Keratinocyte (primary cell): ENCODE data around the gene DRAP1. TPM values are rescaled to one million over a fixed set of nuclear protein-coding genes. Genes with fewer than 3 reads are reported as not detected.

Source experiments
- DNase-seq: peaks from one replicate; pipeline ENCODE4 v3.0.0-alpha.2; 2011; ENCODE audit warnings: low read depth, missing footprints, low spot score
- FAIRE-seq: peaks from 2 replicates; lab custom pipeline; 2011; peaks lifted over from hg19 to GRCh38; lab: Jason Lieb, UNC
- H2AFZ ChIP-seq: 2 replicates; pipeline ENCODE4 v1.6.0; 2012; ENCODE audit warnings: low read length, control low read depth, inconsistent platforms; ENCODE audit not compliant: control insufficient read depth
- H3K27ac ChIP-seq: 2 replicates; pipeline ENCODE4 v1.5.1; 2011; ENCODE audit warnings: low read length; ENCODE audit not compliant: control insufficient read depth, insufficient read depth
- H3K27me3 ChIP-seq: 3 replicates; pipeline ENCODE4 v1.6.0; 2011; ENCODE audit warnings: low read length; ENCODE audit not compliant: control insufficient read depth, insufficient read depth; ENCODE audit errors: extremely low read depth
- H3K36me3 ChIP-seq, 2 experiments: 2 replicates in 1 of 2; 3 replicates in 1 of 2; pipeline ENCODE4 v1.5.1; 2011; ENCODE audit warnings: low read length in 2 of 2, mild to moderate bottlenecking in 1 of 2; ENCODE audit not compliant: control insufficient read depth in 2 of 2, insufficient read depth in 2 of 2; ENCODE audit errors: extremely low read depth in 1 of 2
- H3K4me1 ChIP-seq: 3 replicates; pipeline ENCODE4 v1.5.1; 2011; ENCODE audit warnings: low read length; ENCODE audit not compliant: control insufficient read depth, insufficient read depth; ENCODE audit errors: extremely low read depth
- H3K4me2 ChIP-seq: 3 replicates; pipeline ENCODE4 v1.6.0; 2011; ENCODE audit warnings: low read depth, low read length; ENCODE audit not compliant: control insufficient read depth, insufficient read depth; ENCODE audit errors: extremely low read depth
- H3K4me3 ChIP-seq, 3 experiments: fragments of 200-600 bp in 1 of 3; sonication (generic) in 1 of 3; 2 replicates in 2 of 3; 3 replicates in 1 of 3; pipeline ENCODE4 v1.5.1; 2011 to 2016; ENCODE audit warnings: low read length in 3 of 3, mild to moderate bottlenecking in 3 of 3, control low read depth in 2 of 3, inconsistent platforms in 1 of 3, low read depth in 1 of 3, mixed read lengths in 1 of 3, mixed run types in 1 of 3, moderate library complexity in 1 of 3; ENCODE audit not compliant: control insufficient read depth in 2 of 3, insufficient read depth in 2 of 3; ENCODE audit errors: extremely low read depth in 1 of 3
- H3K79me2 ChIP-seq: 2 replicates; pipeline ENCODE4 v1.6.0; 2012; ENCODE audit warnings: low read length; ENCODE audit not compliant: control insufficient read depth, insufficient read depth
- H3K9ac ChIP-seq: 3 replicates; pipeline ENCODE4 v1.6.0; 2011; ENCODE audit warnings: low read length; ENCODE audit not compliant: control insufficient read depth, insufficient read depth; ENCODE audit errors: extremely low read depth
- H3K9me1 ChIP-seq: 3 replicates; pipeline ENCODE4 v1.6.0; 2011; ENCODE audit warnings: low read length; ENCODE audit not compliant: control insufficient read depth, insufficient read depth; ENCODE audit errors: extremely low read depth
- H3K9me3 ChIP-seq: 2 replicates; pipeline ENCODE4 v1.5.1; 2012; ENCODE audit warnings: low read depth, low read length; ENCODE audit not compliant: control insufficient read depth
- H4K20me1 ChIP-seq: 3 replicates; pipeline ENCODE4 v1.6.0; 2011; ENCODE audit warnings: low read length; ENCODE audit not compliant: control insufficient read depth, insufficient read depth; ENCODE audit errors: extremely low read depth
- CTCF ChIP-seq, 3 experiments: IDR thresholded peaks in 1 of 3; conservative IDR thresholded peaks in 1 of 3; optimal IDR thresholded peaks in 1 of 3; 2 replicates in 2 of 3; 3 replicates in 1 of 3; pipeline versions ENCODE3 to v1.5.1; 2011; ENCODE audit warnings: low read length in 3 of 3, mild to moderate bottlenecking in 3 of 3, moderate library complexity in 2 of 3, control low read depth in 1 of 3, inconsistent platforms in 1 of 3; ENCODE audit not compliant: insufficient read depth in 2 of 3; ENCODE audit errors: extremely low read depth in 1 of 3
- EZH2 ChIP-seq: IDR thresholded peaks from one replicate; pipeline ENCODE4 v1.6.1; 2012; ENCODE audit warnings: inconsistent platforms, mild to moderate bottlenecking, low read length, moderate library complexity
- dilution Hi-C: fragments of 300-500 bp; cut with MboI; formaldehyde crosslinking; loops from one replicate; pipeline ENCODE4 v1.7.0; 2020; ENCODE audit warnings: low sequenced_read_pairs; ENCODE audit not compliant: extremely low pct_ligation_motif_present
- polyA plus RNA-seq, 5 experiments: library from polyadenylated mRNA; depleted of rRNA in 3 of 5; stranded (reverse) in 3 of 5; stranded (forward) in 1 of 5; unstranded in 1 of 5; fragments of >200 nt; gene quantifications; 1 replicate in 1 of 5; 2 replicates in 3 of 5; 3 replicates in 1 of 5; pipeline versions ENCODE4 v1.2.1 to v1.2.3, GENCODE V29; 2011 to 2012; ENCODE audit warnings: missing spikeins in 2 of 5, low read depth in 1 of 5, low replicate concordance in 1 of 5

Gene DRAP1
- polyA plus RNA-seq, 1 donor (not counting 4 experiments of a cell fraction or from before 2014, with no cell fraction given) = 135 TPM

GRCh38 chr11:65903715-65904114, 15.5 kb upstream of the DRAP1 start:
- H3K4me1 ChIP-seq = peaks cover 39% of the 10 kb centered on the region
- FAIRE-seq (no peak), DNase-seq (no peak)
- dilution Hi-C loops = no loop called here
- H3K79me2 ChIP-seq = peaks cover 22% of the 10 kb centered on the region
- H3K4me2 ChIP-seq = peak overlapping the region; percentile 52
- peak overlapping the region; percentile 74 for H3K27ac ChIP-seq
- no peaks in the 10 kb centered on the region for H3K9me1 ChIP-seq
- H3K9ac ChIP-seq = peak overlapping the region; percentile 64
- H3K36me3 ChIP-seq = peaks cover 0 to 3% of the 10 kb centered on the region in 2 experiments
- no peaks in the 10 kb centered on the region for H4K20me1 ChIP-seq
- H2AFZ ChIP-seq = no peak overlapping the region
- no peak overlapping the region for H3K4me3 ChIP-seq
- H3K27me3 ChIP-seq = no peaks in the 10 kb centered on the region
- no peaks in the 10 kb centered on the region for H3K9me3 ChIP-seq
- no peak for TF ChIP-seq CTCF (optimal IDR thresholded peaks at IDR 0.05 in 1 of 3, IDR thresholded peaks at IDR 0.05 in 1 of 3, conservative IDR thresholded peaks at IDR 0.05 in 1 of 3; ENCODE audit: extremely low read depth in 1 of 3, insufficient read depth in 2 of 3, low read length in 3 of 3)
- no peak for TF ChIP-seq EZH2

GRCh38 chr11:65906602-65907001, 12.6 kb upstream of the DRAP1 start:
- FAIRE-seq (no peak), DNase-seq (no peak)
- no peaks in the 10 kb centered on the region for H3K9me1 ChIP-seq
- no peak overlapping the region for H3K9ac ChIP-seq
- peaks cover 1% of the 10 kb centered on the region for H3K79me2 ChIP-seq
- dilution Hi-C loops = no loop called here
- no peaks in the 10 kb centered on the region for H4K20me1 ChIP-seq
- no peaks in the 10 kb centered on the region for H3K9me3 ChIP-seq
- H3K27me3 ChIP-seq = no peaks in the 10 kb centered on the region
- no peak overlapping the region for H3K4me3 ChIP-seq
- H3K36me3 ChIP-seq = no peaks in the 10 kb centered on the region
- H2AFZ ChIP-seq = no peak overlapping the region
- H3K27ac ChIP-seq = no peak overlapping the region
- TF ChIP-seq CTCF (optimal IDR thresholded peaks at IDR 0.05 in 1 of 3, IDR thresholded peaks at IDR 0.05 in 1 of 3, conservative IDR thresholded peaks at IDR 0.05 in 1 of 3; ENCODE audit: extremely low read depth in 1 of 3, insufficient read depth in 2 of 3, low read length in 3 of 3) (no peak), EZH2 (no peak)
- no peak overlapping the region for H3K4me2 ChIP-seq
- H3K4me1 ChIP-seq = peaks cover 36% of the 10 kb centered on the region
